GOT3 (cell line): Measurements from ENCODE around the gene BCAS3.
"Not testable (repeated sequence)": the region's sequence is repeated elsewhere in the genome, so short reads cannot be mapped to it uniquely, and the experiment has no call there.

Source experiments
- DNase-seq: peaks from one replicate; lab custom pipeline; 2025; ENCODE audit warnings: mixed read lengths; lab: John Stamatoyannopoulos, UW

Gene BCAS3

GRCh38 chr17:61130330-61130729, 452.7 kb downstream of the BCAS3 start:
- no peak for DNase-seq

GRCh38 chr17:61131585-61131984, 453.9 kb downstream of the BCAS3 start:
- DNase-seq = no peak

- DNase-seq = no peak
Observed at GRCh38 chr17:61132524-61132923, 454.9 kb downstream of the BCAS3 start.

DNA sequence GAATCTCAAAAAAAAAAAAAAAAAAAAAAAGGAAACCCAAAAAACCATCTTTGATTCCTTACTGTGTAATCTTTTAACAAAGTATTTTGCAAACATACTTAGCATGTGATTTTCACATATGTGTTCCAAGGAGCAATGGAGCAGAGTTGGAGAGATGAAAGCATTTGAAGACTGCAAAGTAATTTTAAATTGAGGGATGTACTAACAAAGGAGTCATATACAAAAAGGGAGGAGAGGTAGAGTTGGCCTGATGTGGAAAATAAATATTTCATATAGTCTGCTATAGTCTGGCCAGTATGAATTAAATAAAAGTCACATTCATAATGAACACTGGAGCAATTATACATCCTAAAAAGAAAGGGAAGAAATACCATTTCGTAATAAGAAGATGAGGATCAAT, 456.2 kb downstream of the BCAS3 start:
- no peak for DNase-seq

GRCh38 chr17:61134551-61135235, 457.0 kb downstream of the BCAS3 start:
- DNase-seq = no peak

- no peak for DNase-seq
Observed at GRCh38 chr17:61135782-61136181, 458.1 kb downstream of the BCAS3 start.

DNA sequence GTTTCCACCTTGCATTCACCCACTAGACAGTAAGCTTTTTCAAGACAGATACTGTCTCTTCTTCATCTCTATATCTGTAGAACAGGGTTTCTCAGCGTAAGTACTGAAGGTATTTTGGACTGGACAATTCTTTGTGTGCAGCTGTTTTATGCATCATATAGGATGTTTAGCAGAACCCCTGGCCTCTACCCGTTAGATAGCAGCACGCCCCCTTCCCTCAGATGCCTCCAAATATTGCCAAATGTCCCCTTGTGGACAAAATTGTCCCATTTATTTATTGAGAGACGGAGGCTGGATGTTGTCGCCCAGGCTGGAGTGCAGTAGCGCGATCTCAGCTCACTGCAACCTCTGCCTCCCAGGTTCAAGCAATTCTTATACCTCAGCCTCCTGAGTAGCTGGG, 458.6 kb downstream of the BCAS3 start:
- no peak for DNase-seq

DNA sequence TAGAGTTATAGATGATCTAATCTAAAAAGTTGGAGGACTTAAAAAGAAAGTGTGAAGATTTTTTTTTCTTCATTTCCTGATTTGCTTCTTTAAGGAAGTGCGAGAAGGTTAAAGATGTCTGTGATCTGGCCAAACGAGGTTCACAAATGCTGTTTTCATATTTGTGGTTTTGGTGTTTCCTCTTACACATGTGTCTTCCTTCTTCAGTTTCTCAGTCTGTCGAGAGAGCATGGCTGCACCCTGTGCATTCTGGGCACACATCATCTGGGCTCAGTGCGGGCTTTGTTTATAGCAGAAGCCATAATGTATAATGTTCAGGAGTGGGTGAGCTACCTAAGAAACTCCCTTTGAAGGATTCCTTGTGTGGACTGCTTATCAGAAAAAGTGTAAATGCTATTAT, 461.6 kb downstream of the BCAS3 start:
- DNase-seq = no peak

DNA sequence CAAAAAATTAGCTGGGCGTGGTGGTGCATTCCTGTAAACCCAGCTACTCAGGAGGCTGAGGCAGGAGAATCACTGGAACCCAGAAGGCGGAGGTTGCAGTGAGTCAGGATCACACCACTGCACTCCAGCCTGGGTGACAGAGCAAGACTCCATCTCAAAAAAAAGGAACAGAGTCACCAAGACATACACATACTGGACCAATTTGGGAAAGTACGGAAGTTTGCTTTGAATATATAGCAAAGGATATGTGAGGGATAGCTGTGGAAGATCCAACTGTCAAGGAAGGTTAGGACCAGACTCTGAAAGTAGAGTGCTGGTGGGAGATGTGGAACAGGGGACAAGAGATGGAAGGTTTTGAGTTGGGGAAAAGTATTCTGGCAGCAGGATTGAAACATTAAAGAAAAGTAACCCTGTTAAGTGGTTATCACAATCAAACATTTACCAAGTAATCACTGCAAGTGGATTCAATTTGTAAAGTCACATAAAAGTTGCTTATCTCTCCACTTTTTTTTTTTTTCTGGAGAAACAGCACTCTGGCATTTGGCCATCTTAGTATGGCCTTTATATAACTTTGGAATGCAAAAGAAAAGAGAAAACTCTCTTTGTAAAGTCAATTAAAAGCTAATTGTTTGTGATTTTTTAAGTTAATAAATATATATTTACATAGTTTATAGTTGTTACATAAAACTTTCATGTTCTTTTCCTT, 462.6 kb downstream of the BCAS3 start:
- DNase-seq = no peak

DNA sequence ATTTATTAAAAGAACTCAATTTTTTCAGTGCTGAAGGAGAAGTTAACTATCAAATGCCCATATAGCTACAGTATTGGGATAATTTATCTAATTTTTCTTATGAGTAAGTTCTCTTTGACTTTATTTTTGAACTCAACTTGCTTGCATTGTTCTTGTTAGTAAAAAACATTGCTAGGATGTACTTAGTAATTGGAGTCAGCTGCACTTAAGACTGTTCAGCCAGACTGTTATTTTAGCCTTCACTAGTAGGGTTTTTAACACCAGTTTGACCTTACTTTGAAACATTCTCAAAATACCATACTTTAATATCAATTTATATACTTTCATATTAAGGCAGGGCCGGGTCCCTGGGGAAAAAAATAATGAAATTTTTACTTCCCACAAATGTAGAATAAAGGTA, 465.4 kb downstream of the BCAS3 start:
- DNase-seq = no peak

GRCh38 chr17:61144137-61144536, 466.5 kb downstream of the BCAS3 start:
- DNase-seq = no peak

DNA sequence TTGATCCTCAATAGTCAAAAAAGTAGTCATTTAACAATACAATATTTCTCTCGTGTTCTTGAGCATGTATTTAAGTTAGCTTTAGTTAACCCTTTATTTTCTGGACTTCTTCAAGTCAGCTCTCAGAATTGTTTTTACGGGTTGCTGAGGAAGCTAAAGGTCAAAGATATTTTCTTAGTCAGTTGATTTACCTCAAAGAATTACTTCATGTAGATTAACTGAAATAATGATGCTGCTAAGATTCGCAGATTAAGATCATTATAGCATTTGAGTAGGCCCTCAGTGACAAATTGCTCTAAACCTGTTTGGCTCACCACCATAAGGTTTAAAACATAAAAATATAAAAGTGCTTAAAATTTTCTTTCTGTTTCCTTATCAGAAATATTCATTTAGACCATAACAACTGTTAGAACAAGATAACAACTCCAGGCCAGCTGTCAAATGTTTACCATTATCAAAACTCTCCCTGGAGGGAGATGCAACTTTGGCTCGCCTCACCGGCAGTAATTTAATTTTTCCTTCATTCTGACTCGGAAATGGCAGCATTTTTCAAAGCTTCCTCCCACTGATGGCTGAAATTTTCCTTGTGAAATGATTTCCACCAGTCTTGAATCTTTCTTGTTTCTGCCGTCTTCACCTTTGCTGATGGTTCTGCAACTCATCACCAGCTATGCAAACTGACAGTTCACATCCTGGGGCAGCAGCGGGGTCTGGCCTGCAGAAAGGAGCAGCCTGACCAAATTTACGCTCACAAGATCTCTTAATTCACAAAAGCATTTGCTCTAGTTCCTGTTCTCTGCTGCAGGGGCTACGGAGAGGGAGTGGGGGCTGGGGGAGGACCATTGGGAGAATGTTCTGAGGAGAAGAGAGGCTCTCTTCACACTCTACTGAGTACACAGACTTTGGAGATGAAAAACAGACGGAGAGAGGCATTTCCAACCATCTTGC, 467.2 kb downstream of the BCAS3 start:
- DNase-seq = no peak

DNA sequence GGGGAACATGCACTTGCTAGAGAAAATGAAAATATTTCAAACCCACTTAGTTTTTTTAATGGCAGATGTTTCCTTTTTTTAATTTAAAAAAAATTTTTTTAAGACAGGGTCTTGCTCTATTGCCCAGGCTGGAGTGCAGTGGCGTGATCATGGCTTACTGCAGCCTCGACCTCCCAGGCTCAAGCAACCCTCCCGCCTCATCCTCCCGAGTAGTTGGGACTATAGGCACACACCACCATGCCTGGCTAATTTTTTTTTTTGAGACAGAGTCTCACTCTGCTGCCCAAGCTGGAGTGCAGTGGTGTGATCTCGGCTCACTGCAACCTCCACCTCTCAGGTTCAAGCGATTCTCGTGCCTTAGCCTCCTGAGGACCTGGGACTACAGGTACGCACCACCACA, 469.2 kb downstream of the BCAS3 start:
- not testable (repeated sequence) for DNase-seq

- DNase-seq = no peak
Observed at GRCh38 chr17:61149106-61149825, 471.6 kb downstream of the BCAS3 start.

- no peak for DNase-seq
Observed at GRCh38 chr17:61149862-61150362, 472.3 kb downstream of the BCAS3 start.

- DNase-seq = no peak
Observed at GRCh38 chr17:61150686-61151299, 473.1 kb downstream of the BCAS3 start.

DNA sequence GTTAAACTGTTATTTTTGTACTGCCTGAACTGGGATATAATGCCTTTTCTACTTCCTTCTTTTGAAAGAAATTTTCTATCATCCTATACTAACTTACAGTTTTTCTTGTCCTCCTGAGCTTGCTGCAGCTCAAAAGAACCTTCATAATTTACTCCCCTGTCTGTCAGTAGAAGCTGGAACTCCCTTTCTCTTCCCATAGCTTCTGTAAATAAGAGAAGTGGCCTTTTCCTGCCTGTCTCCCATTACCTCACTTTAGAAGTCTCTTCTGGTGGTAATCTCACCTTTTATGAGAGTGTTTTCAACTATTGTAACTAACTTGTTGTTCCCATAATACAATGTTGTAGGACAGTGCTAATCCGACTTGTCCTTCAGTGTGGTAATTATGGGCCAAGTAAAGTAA, 475.2 kb downstream of the BCAS3 start:
- DNase-seq = no peak

- DNase-seq = no peak
Observed at GRCh38 chr17:61155590-61156237, 478.1 kb downstream of the BCAS3 start.

DNA sequence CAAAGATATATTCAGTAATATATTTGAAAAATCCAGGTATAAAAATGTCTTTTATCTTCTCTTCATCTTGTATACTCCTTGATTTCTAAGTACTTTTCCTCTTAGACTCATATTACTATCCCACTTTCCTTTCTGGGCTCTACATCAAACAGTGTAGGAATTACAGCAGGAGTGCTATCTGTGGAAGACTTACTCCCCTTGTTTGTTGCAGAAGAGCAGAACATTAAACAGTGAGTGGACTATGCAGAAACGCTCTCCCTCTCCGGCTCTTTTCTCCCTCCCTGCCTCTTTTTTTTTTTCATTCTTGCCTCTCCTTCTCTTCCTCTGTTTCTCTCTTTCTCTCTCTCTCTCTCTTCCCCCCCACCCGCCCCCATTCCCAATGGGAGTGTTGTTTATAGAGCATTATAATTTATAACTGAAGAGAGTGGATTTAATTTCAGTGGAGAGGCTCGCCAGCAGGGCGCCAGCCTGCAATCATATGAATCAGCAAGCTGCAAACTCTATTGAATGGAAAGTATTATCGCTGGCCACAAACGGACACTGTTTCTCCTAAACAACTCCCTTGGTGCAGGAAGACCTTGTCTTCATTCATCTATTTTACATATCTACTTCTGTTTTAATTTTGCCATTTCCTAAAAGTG, 479.7 kb downstream of the BCAS3 start:
- DNase-seq = no peak

GRCh38 chr17:61158376-61158775, 480.7 kb downstream of the BCAS3 start:
- DNase-seq = no peak
